Measurements from ENCODE around the gene MDK.

- TF ChIP-seq, protein P1, sequence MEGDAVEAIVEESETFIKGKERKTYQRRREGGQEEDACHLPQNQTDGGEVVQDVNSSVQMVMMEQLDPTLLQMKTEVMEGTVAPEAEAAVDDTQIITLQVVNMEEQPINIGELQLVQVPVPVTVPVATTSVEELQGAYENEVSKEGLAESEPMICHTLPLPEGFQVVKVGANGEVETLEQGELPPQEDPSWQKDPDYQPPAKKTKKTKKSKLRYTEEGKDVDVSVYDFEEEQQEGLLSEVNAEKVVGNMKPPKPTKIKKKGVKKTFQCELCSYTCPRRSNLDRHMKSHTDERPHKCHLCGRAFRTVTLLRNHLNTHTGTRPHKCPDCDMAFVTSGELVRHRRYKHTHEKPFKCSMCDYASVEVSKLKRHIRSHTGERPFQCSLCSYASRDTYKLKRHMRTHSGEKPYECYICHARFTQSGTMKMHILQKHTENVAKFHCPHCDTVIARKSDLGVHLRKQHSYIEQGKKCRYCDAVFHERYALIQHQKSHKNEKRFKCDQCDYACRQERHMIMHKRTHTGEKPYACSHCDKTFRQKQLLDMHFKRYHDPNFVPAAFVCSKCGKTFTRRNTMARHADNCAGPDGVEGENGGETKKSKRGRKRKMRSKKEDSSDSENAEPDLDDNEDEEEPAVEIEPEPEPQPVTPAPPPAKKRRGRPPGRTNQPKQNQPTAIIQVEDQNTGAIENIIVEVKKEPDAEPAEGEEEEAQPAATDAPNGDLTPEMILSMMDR (IDR thresholded peaks at IDR 0.05; ENCODE audit: poor library complexity, severe bottlenecking) = no peak
- TF ChIP-seq EZH2 (IDR thresholded peaks at IDR 0.05; ENCODE audit: borderline replicate concordance, insufficient read depth, low read length, poor library complexity, severe bottlenecking) = no peak
- no peak for TF ChIP-seq POLR2AphosphoS5 (IDR thresholded peaks at IDR 0.05)
Observed at GRCh38 chr11:46345881-46346484, 35.5 kb upstream of the MDK start.
